ENCODE measurements around the gene TRIP12.
"Not testable (repeated sequence)": the region's sequence is repeated elsewhere in the genome, so short reads cannot be mapped to it uniquely, and the experiment has no call there.

The TRIP12 gene

DNA sequence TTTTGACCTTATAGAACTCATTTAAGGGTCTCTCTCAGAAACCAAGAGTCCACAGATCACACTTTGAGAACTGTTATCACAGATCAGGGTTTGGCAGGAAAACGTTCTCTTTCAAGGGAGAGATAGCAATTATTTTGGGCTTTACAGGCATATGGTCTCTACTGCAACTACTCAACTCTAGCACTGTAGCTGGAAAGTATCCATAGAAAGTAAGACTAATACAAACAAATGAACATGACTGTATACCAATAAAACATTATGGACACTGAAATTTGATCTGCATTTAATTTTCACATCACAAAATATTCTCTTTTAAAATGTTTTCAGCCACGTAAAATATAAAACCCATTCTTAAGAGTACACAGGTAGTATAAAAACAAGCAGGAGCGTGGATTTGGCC is 100.5 kb downstream of the TRIP12 start:
- no peak for DNase-seq

DNA sequence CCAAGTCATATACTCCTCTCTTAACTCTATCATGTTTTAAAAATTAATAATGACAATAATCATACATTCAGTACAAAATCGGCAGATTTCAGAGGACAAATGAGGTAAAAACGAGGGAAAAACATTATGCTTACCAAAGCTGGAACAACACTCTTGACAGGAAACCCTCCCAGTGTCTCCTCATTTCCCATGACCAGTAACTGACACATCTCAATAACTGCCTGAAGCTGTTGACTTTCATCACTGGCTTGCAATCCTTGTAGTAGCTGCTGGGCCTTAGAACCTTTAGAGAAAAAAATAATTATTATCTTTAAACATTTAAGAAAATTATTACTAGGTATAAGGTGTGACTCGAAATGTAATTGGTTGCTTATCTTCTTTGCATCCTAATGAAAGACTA is 103.6 kb downstream of the TRIP12 start:
- no peak for DNase-seq

DNA sequence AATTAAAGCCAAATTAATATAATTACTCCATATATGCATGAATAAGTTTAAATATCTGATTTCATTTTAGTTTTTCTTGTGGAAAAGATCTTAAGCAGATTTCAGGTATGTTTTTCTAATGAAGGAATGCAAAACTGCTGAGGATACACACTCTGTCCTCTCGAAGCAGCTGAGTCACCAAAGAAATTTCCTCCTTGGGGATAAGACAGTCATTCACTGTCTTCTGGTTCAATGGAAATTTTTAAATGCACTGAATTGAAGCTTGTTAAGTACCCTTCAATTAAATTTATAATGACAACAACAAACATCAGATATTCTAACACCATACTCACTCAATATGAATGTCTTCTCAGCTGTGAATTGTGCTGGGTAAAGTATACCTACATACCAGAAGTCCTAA is 106.0 kb downstream of the TRIP12 start:
- no peak for DNase-seq

DNA sequence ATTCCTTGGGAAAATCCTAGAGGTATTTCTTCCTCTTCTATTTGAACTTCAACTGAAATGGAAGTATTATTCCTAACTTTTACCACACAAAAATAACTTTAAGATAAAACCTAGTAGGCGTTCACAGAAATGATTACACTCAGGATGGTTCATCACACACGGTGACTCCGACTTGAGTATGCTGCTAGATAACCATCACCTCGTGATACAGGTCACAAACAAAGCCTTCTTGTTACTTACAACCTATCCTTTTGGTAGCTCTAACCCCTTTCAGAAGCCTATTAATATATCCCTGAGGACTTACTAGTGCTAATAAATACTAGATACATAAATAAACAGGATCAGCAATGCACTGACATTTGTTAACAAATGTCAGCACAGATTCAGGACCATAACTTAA is 106.5 kb downstream of the TRIP12 start:
- no peak for DNase-seq

DNA sequence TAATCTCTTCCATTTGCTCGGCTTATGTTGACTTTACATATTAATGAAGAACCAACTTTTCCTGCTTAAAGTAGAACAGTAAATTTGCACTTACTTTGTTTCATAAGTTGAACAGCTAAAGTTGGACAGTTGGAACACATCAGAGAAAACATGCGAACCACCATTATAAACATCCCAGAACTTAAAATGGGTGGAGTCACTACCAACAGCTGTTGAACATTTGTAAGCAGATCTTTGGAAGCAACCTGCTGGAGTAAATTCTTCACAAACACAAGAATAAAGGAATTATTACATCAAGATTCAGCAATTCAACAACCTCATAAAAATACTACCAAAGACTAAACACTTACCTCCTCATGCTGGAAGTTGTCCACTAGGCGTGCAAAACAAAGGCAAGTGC is 111.0 kb downstream of the TRIP12 start:
- DNase-seq: no peak

DNA sequence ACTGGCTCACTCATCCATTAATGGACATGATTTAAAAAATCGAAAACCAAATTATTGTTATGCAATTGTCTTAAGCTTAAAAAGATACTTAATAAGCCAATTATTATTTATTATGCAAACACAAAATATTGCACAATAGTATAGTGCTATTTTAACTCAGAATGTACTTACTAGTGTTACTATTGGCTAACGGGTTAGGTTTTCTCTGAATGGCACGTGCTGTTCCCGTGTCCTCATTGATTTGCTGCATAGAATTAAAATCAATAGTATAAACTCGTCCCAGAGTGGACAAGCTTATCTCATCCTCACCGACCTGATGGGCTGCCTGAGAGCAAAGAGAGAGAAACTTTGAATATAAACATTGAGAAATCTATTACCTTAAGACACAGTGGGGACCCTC is 116.2 kb downstream of the TRIP12 start:
- DNase-seq: no peak

DNA sequence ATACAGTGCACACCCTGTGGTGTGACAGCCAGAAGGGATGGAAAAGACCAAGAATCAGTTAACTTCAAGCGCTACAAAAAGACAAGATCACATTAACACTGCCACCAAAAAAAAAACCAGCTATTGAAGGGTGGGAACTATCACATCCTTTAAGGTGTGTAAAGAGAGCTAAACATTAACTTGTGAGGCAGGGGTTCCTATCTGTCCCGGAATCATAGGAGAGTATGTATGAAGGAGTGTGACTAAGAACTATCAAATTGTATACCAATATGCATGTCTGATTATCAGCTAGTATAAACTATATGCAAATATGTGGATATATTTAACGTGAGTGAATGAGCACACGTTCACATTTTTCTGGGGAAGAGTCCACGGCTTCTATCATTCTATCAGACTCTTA is 119.0 kb downstream of the TRIP12 start:
- DNase-seq: no peak

DNA sequence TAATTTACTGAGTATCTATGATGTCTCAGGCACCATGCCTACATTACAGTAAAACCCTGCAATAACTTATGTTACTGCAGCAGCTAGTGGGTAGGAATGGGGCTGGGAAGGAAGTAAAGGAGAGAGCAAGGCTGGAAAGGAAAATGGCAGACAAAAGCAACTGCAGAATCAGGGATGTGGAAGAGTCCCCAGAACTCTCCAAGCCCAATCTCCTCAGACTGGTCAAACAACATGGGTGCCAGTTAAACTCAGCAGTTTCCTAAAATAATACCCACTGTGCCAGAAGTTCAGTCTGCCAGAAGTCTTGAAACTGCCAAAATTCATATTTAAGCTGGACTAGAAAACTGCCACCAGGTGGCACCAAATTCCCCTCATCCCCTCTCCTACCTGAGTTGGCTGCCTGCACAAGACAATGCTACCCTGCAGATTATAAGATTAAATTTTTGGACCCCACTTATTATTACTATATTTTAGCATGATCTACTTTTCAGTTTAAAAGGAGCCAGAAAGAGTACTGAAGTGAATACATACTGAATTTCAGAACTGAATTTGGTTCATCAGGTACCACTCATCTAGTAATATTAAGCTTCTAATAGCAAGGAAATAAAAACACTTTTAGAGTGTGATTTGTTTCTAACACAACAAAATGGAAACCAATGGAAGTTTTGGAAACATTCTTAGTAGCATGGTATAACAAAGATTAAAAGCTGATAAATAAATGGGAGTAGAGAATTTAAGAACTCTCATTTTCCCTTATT is 120.6 kb downstream of the TRIP12 start:
- DNase-seq: peak in 1 of 2 donors; percentile 47

DNA sequence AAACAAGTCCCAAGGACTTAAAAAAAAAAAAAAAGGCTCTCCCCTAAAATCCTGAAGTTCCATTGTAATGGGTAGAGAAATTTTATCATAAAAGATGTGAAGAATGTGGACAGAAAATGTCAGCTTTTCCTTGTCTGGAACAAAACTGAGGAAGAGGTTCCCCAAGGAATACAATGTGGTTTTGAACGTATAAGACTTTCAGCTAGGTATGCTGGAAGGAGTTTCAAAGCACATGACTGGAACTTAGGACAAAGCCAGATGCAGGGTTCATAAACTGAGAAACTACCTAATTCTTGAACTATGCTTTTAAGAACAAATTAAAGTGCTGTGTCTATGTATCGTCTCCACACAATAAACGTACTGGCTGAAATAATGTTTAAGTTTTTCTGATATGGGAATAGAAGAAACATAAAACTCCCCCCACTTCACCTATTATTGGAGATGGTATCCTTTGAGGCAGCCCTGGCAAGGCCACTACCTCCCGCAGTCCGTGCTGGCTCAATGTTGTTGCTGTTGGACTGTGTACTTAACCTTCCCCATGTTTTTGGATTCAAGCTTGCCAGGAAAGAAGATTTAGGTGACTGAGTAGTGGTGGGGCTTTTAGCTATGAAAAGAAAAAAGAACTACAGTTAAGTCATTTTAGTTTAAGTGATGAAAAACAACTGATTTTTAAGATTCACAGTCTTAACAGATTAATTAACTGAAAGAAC is 123.2 kb downstream of the TRIP12 start:
- DNase-seq: no peak

DNA sequence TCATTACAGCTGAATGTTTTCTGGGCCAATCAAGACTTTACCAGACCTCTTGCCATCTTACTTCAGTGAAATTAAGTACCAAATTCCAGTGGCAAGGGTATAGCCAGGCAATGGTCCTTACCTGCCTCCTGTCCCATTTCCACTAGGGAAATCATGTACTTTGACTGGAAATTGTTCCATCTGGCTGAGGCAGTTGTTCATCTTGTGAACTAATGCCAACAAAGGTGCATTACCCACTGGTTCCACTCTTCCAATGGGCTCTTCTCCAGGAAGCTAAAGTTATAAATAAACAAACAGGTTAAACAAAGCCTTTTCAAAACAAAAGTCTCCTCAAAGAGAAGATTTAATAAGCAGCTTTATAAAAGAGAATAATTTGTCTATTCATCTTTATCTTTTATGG is 126.8 kb downstream of the TRIP12 start:
- DNase-seq: no peak

DNA sequence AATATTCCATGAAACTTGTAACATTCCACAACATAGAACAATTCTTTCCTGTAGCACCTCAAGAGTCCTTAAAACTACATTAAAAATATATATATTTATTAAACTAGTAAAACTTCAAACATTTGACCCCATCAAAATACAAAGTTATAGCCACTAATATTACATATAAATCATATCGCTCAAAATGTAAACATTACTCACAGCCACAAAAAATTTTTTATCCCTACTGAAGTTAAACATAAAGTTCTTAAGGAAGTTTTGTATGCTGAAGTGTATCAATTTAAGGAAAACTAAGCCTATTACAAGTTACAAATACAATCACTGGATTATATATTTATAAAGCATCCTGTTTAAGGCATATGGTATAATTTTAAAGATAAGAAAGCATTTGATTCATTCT is 127.2 kb downstream of the TRIP12 start:
- no peak for DNase-seq

DNA sequence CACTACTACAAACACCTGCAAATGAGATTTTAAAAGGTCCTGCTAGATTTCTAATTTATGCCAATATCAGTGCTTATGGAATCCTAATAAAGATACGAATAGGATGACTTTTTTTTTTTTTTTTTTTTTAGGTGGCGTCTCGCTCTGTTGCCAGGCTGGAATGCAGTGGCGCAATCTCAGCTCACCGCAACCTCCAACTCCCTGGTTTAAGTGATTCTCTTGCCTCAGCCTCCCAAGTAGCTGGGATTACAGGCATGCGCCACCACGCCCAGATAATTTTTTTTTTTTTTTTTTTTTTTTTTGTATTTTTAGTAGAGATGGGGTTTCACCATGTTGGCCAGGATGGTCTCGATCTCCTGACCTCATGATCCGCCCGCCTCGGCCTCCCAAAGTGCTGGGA is 135.5 kb downstream of the TRIP12 start:
- DNase-seq: not testable (repeated sequence)

DNA sequence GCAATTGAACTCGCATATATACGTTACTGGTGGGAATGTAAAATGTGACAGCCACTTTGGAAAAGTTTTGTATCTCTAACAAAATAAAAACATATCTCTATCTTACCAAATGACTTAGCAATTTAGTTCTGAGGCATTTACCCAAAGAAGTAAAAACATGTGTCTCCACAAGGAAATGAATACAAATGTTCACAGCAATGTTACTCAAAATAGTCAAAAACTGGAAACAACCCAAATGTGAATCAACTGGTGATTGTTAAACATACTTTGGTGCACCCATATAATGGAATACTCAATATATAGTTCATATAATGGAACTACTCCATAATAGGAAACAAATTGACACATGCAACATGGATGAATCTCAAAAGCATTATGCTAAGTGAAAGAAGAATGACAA is 137.0 kb downstream of the TRIP12 start:
- no peak for DNase-seq

DNA sequence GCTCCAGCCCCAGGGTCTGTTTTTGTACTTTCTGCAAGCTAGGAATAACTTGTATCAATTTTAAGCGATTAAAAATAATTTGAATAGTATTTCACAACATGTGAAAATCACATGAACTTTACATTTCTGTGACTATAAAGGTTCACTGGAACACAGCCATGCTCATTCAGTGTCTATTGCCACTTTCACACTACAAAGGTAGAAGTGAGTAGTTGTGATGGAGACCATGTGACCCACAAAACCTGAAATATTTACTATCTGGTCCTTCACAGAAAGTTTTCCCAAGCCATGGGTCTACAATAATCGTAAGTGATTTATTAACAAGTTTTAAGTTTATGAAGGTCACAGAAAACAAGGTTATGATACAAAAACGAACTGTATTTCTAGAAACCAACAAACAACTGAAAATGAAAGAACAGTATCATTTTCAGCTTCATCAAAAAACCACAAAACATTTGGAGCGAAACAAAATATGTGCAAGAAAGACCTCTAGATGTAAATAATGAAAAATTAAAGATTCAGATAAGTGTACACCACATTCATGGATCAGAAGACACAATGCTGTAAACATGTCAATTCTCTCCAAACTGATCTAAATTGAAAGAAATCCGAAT is 138.6 kb downstream of the TRIP12 start:
- DNase-seq: no peak

DNA sequence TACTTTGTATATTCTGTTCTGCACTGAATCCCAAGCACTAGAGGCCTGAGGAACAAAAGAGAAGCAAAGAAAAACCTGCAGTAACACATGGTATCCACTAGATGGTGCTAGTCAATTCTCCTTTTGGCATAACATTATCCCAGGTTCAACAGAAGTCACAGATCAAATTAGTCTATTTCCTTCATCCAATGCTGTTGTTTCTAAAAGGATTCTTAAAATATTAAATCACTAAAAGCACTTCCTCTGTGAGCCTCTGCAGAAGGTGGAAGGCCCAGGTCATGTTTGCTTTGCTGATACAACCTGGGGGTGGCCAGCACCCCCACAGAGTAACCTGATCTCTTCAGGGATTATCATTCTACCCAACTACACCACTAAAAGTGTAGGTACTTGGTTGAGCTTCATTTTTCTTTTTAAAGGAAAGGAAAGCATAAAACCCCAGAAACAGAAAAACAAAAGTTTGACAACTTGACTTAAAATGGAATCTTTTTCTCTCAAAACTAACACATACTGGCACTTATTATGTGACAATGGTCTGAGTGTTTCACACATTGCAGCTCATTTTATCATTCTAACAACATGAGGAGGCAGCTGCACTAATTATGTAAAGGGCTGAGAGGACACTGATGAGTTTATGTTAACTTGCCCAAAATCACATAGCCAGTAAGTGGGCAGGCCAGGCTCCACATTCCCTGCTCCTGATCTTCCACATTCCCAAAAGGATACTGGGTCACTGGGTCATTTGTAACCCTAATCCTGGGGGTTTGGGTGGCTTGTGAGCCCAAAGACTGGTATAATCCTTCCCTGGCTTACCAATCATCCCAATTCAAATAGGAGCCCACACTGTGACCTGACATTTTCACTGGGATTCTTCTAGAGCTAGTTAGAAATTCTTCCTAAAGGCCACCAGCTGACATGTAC is 140.7 kb downstream of the TRIP12 start:
- peak in 1 of 2 donors; percentile 31 for DNase-seq

DNA sequence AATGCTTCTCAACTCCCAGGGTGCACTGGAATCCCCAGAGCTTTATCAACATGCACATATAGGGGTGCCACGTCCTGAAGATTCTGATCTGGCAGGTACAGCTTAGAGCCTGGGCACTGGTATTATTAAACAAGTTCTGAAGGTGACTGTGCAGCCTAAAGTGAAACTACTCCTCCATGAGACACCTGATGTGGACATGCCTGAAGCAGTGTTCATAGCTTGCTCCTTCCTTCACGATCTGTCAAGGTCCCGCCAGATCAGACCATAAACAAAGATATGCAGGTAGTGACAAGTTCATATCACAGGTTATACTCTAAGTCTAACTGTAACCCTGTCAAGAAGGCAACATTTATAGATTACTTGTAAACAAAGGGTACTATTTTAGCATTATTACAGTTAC is 142.2 kb downstream of the TRIP12 start:
- DNase-seq: no peak

DNA sequence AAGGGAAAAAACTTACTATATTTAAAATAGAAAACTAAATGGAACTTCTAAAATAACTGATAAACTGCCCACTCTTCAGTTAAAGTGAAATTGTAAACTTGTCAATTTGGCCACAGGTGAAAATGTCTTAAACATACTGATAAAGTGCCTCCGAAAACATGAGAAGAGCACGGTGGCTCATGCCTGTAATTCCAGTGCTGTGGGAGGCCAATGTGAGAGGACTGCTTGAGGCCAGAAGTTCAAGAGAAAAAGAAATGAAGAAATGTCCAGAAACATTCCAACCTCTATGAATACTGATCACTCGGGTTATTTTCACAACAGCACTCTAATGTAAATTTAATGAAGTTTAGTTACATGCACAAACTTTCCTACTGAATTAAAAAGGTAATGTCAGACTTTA is 144.1 kb downstream of the TRIP12 start:
- DNase-seq: no peak

DNA sequence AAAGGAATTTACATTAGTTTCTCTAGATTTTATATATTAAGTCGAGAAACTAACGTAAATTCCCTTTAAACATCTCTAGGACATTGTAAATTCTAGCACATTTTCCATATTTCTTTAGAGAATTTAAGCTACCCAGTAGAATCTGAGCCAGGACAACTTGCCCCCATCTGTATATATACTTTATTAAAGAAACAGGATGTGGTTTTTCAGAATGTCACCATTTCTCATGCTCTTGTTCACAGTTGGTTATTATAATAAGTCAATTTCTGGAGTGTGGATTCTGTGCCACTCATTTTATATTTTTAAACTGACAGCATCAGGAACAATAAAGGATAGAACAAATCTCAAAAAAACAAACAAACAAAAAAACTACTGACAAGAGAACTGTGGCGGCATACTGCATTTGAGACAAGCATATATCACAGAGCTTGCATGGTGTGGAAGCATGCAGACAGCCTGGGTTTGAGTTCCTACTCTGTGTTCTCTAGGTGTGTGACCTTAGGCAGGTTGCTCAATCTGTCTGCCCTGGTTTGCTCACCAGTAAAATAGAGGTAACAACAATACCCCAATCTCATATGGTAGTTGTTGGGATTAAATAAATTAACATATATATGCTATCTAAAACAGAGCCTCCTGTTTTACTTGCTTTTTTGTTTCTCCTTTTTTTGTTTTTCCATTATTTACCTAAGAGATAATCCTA is 146.0 kb downstream of the TRIP12 start:
- peak in 1 of 2 donors; percentile 11 for DNase-seq

DNA sequence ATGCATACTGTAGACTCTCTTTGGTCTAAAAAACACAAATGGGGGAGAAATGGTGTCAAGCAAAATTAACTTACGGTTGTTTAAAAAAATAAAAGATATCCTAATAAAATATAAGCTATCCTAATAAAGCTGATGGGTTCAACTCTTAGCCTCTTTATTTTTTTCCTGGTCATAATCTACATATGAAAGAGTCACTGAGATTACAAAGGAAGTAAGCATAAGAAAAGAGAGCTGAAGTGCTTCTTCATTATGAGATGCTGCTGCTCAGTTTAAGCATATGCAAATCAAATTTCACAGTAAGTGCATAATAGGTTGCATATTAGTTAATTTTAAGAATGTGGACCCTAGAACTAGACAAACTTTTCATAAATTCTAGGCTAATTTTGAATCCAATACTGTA is 147.6 kb downstream of the TRIP12 start:
- no peak for DNase-seq

DNA sequence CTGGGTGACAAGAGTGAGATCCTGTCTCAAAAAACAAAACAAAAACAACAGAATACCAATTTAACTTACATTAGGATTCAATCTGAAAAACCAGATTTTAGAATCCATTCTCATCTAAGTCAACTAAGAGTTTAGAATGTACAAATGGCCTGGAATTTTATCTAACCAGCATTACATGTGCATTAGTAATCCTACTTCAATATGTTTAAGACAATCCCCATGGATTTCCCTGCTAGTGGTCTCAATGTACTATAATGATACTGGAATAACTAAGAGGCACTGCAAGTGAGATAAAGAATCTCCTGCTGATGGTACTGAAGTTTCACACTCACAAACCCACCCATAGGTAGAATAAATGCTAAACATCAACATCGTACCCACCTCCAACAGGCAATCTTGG is 153.6 kb downstream of the TRIP12 start:
- DNase-seq: no peak

DNA sequence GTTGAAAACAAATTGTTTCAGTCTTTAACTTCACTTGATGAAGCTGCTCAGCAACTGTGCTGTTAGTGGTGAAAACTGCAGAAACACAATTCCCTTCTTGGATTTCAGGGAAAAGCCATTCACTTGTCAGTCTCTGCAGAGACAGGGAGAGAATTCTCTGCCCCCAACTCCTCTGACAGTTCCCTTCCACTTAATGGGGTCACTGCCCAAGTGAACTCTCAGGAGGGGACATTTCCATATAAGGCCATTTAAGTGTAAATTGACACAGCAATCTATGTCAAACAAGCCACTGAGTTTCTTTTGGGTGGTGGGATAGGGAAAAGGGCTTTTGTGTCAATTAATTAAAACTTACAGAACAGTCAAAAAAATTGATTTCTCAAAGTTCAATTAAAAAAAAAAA is 156.1 kb downstream of the TRIP12 start:
- DNase-seq: no peak

DNA sequence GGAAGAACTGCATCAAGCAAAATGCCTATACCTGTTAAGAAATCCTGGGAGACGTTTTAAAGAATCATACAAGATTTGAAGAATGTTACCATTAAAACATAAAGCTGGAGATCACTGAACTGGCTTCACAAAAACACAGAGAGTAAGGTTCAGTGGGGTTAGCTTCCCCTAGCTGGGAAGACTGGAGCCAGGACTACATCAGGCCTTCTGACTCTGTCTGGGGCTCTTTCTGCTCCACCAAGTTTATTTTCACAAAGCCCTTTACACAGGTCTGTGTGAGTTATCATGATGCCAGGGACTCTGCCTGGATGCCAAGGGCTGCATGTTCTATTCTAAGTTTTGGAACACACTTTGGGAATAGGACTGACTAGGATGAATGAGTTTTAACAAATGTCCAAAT is 160.1 kb downstream of the TRIP12 start:
- DNase-seq: no peak

DNA sequence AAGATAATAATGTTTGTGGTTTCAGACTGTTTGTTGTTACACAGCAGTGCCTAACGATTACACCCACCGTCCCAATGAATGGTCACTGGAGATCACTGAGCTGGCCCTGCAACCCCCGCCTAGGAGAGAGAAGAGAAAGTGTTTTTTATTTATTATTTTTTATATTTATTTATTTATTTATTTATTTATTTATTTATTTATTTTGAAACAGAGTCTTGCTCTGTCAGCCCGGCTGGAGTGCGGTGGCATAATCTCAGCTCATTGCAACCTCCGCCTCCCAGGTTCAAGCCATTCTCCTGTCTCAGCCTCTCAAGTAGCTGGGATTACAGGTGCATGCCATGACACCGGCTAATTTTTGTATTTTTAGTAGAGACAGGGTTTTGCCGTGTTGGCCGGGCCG is 164.3 kb downstream of the TRIP12 start:
- DNase-seq: not testable (repeated sequence)
